CD14-positive monocyte (primary cell): ENCODE data around the gene ARHGEF11. TPM values are rescaled to one million over a fixed set of nuclear protein-coding genes. Genes with fewer than 3 reads are reported as not detected.

Source experiments
- DNase-seq, 3 donors: peaks; one replicate each; pipeline ENCODE4 v3.0.0-alpha.2; 2011 to 2022
- H2AFZ ChIP-seq: 2 replicates; pipeline ENCODE4 v1.6.0; 2012; ENCODE audit warnings: mild to moderate bottlenecking, low read depth, low read length, inconsistent platforms; ENCODE audit not compliant: insufficient read depth, poor library complexity, severe bottlenecking
- H3K27ac ChIP-seq, 2 donors: 1 replicate in 1 of 2; 2 replicates in 1 of 2; pipeline ENCODE4 v1.5.1; 2012 to 2013; ENCODE audit warnings: low read length in 2 of 2, control low read depth in 1 of 2, inconsistent platforms in 1 of 2, low read depth in 1 of 2, mild to moderate bottlenecking in 1 of 2
- H3K27me3 ChIP-seq, 2 donors: one replicate each; pipeline versions ENCODE4 v1.6.0 to v1.6.1; 2011 to 2013; ENCODE audit warnings: low read length in 2 of 2; ENCODE audit not compliant: control insufficient read depth in 2 of 2, insufficient read depth in 2 of 2
- H3K36me3 ChIP-seq, 2 donors: replicated peaks in 1 of 2; 1 replicate in 1 of 2; 2 replicates in 1 of 2; pipeline versions ENCODE4 v1.5.1 to v1.6.1; 2012 to 2013; ENCODE audit warnings: low read length in 2 of 2, control low read depth in 1 of 2, inconsistent platforms in 1 of 2, mild to moderate bottlenecking in 1 of 2; ENCODE audit not compliant: insufficient read depth in 2 of 2, control insufficient read depth in 1 of 2
- H3K4me1 ChIP-seq, 2 donors: 1 replicate in 1 of 2; 2 replicates in 1 of 2; pipeline versions ENCODE4 v1.5.1 to v1.6.1; 2012 to 2013; ENCODE audit warnings: low read length in 2 of 2, control low read depth in 1 of 2, inconsistent platforms in 1 of 2, mild to moderate bottlenecking in 1 of 2, moderate library complexity in 1 of 2; ENCODE audit not compliant: insufficient read depth in 2 of 2, control insufficient read depth in 1 of 2
- H3K4me2 ChIP-seq: replicated peaks from 2 replicates; pipeline ENCODE3; 2012; ENCODE audit warnings: low read length, moderate library complexity, mild to moderate bottlenecking; ENCODE audit not compliant: poor library complexity, severe bottlenecking; ENCODE audit errors: extremely low read depth
- H3K4me3 ChIP-seq, 3 experiments: fragments of 200-600 bp in 1 of 3; sonication (generic) in 1 of 3; replicated peaks in 1 of 3; 1 replicate in 2 of 3; 2 replicates in 1 of 3; pipeline ENCODE4 v1.5.1; 2011 to 2013; ENCODE audit warnings: low read length in 3 of 3, mild to moderate bottlenecking in 3 of 3, control low read depth in 2 of 3, low read depth in 2 of 3, inconsistent platforms in 1 of 3, moderate library complexity in 1 of 3
- H3K79me2 ChIP-seq: 2 replicates; pipeline ENCODE4 v1.6.0; 2012; ENCODE audit warnings: mild to moderate bottlenecking, control low read depth, inconsistent platforms, low read length, moderate library complexity; ENCODE audit not compliant: insufficient read depth
- H3K9ac ChIP-seq: 2 replicates; pipeline ENCODE4 v1.6.0; 2017; ENCODE audit warnings: low read length, mild to moderate bottlenecking; ENCODE audit not compliant: insufficient read depth, poor library complexity, severe bottlenecking
- H3K9me3 ChIP-seq, 2 donors: replicated peaks in 1 of 2; 1 replicate in 1 of 2; 2 replicates in 1 of 2; pipeline versions ENCODE4 v1.5.1 to v1.6.1; 2012 to 2013; ENCODE audit warnings: low read length in 2 of 2, control low read depth in 1 of 2; ENCODE audit not compliant: control insufficient read depth in 1 of 2, insufficient read depth in 1 of 2
- H4K20me1 ChIP-seq: 2 replicates; pipeline ENCODE4 v1.6.0; 2012; ENCODE audit warnings: mild to moderate bottlenecking, low read length, control low read depth, moderate library complexity; ENCODE audit not compliant: insufficient read depth
- H3K27ac Mint-ChIP-seq, 7 donors: one replicate each; pipeline ENCODE4 v1.8.0; 2020; ENCODE audit warnings: mild to moderate bottlenecking in 7 of 7, mixed read lengths in 7 of 7, moderate library complexity in 6 of 7, inconsistent platforms in 2 of 7
- H3K27me3 Mint-ChIP-seq, 3 donors: one replicate each; pipeline ENCODE4 v1.8.0; 2021 to 2022; ENCODE audit warnings: low read depth in 3 of 3, mild to moderate bottlenecking in 3 of 3, mixed read lengths in 3 of 3, moderate library complexity in 3 of 3, inconsistent platforms in 1 of 3
- H3K36me3 Mint-ChIP-seq, 2 donors: one replicate each; pipeline ENCODE4 v1.8.0; 2020; ENCODE audit warnings: mixed read lengths in 2 of 2, inconsistent platforms in 1 of 2, mild to moderate bottlenecking in 1 of 2
- H3K4me1 Mint-ChIP-seq: one replicate; pipeline ENCODE4 v1.8.0; 2020; ENCODE audit warnings: mild to moderate bottlenecking, mixed read lengths
- H3K4me3 Mint-ChIP-seq, 2 donors: one replicate each; pipeline ENCODE4 v1.8.0; 2020; ENCODE audit warnings: mild to moderate bottlenecking in 2 of 2, mixed read lengths in 2 of 2, moderate library complexity in 1 of 2
- H3K9me3 Mint-ChIP-seq, 7 donors: one replicate each; pipeline ENCODE4 v1.8.0; 2020 to 2022; ENCODE audit warnings: mixed read lengths in 7 of 7, mild to moderate bottlenecking in 6 of 7, moderate library complexity in 6 of 7, inconsistent platforms in 2 of 7
- WGBS: methylation state at CpG from one replicate; pipeline ENCODE4 v1.1.5; 2013; ENCODE audit warnings: missing lambda C conversion rate; ENCODE audit not compliant: insufficient coverage; 5-methylcytosine and 5-hydroxymethylcytosine counted together
- intact Hi-C, 2 donors: fragments of 100-400 bp; cut with micrococcal nuclease; formaldehyde crosslinking; loops; one replicate each; pipeline versions ENCODE4 v1.15.0 to v1.15.1; 2023
- polyA plus RNA-seq, 3 donors: library from polyadenylated mRNA; depleted of rRNA in 1 of 3; unstranded in 2 of 3; stranded (reverse) in 1 of 3; fragments of 300-500 nt in 2 of 3; fragments of >200 nt in 1 of 3; fragmentation: Illumina TruSeq in 2 of 3; gene quantifications; 1 replicate in 2 of 3; 2 replicates in 1 of 3; pipeline ENCODE4 v1.2.3, GENCODE V29; 2012 to 2021
- TF ChIP-seq, protein P1 (sequence below): fragments of 200-600 bp; IDR thresholded peaks from one replicate; pipeline ENCODE4 v1.8.0; 2022; ENCODE audit warnings: antibody characterized with exemption, mild to moderate bottlenecking

ARHGEF11 gene
- polyA plus RNA-seq, 3 donors, result 17.0 to 78.5 (median 17.7) TPM

DNA sequence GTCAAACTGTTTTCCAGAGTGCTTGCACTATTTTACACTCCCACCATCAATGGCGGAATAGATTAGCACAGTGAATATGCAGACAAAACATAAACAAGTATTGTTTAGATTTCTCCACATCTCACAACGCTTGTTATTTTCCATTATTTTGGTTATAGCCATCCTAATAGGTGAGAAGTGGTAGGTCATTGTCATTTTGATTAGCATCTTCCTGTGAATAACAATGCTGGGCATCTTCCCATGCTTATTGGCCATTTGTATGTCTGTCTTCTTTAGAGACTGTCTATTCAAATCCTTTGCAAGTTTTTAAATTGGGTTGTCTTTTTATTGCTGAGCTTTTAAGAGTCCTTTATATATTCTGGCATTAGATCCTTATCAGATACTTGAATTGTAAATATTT is 70.5 kb downstream of the ARHGEF11 start:
- H3K27me3 Mint-ChIP-seq, result peaks cover 0 to 2% (median 0%) of the 10 kb centered on the region in 3 donors
- no CpG with 5 or more reads among the region's 2 CpGs for WGBS
- TF ChIP-seq, protein P1, sequence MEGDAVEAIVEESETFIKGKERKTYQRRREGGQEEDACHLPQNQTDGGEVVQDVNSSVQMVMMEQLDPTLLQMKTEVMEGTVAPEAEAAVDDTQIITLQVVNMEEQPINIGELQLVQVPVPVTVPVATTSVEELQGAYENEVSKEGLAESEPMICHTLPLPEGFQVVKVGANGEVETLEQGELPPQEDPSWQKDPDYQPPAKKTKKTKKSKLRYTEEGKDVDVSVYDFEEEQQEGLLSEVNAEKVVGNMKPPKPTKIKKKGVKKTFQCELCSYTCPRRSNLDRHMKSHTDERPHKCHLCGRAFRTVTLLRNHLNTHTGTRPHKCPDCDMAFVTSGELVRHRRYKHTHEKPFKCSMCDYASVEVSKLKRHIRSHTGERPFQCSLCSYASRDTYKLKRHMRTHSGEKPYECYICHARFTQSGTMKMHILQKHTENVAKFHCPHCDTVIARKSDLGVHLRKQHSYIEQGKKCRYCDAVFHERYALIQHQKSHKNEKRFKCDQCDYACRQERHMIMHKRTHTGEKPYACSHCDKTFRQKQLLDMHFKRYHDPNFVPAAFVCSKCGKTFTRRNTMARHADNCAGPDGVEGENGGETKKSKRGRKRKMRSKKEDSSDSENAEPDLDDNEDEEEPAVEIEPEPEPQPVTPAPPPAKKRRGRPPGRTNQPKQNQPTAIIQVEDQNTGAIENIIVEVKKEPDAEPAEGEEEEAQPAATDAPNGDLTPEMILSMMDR, result no peak

DNA sequence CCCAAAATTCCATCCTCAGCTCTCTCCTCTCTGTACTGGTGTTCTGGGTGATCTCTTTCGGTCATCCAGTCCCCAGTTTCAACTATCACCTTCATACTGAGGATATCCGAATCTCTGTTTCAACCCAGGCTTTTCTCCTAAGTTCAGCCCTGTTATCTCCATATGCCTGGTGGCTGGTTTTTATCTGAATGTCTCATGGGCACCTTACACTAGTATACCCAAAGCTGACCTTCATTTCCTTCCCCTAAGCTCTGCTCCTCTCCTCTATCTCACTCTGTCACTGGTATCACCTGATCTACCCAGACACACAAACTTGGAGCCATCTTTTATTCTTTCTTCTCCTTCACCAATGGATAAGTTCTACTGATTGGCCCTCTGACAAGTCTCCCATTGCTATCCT is 72.1 kb downstream of the ARHGEF11 start:
- no peaks in the 10 kb centered on the region for H3K79me2 ChIP-seq
- H3K27me3 Mint-ChIP-seq, result peaks cover 0 to 2% (median 0%) of the 10 kb centered on the region in 3 donors
- no peak overlapping the region for H3K4me3 Mint-ChIP-seq
- peaks cover 85 to 100% of the 10 kb centered on the region in 2 donors for H3K36me3 ChIP-seq
- H3K27ac Mint-ChIP-seq, result peak overlapping the region in 1 of 7 donors; percentile 8
- DNase-seq, result no peak
- peaks cover 2% of the 10 kb centered on the region for H3K4me1 Mint-ChIP-seq
- no peaks in the 10 kb centered on the region for H3K27me3 ChIP-seq
- WGBS, result 100% methylated on average over 1 of the region's 2 CpGs
- no peaks in the 10 kb centered on the region for H3K9me3 ChIP-seq
- H3K4me1 ChIP-seq, result no peaks in the 10 kb centered on the region
- H2AFZ ChIP-seq, result no peak overlapping the region
- no peak overlapping the region for H3K4me3 ChIP-seq
- TF ChIP-seq, protein P1, result no peak
- intact Hi-C loops, result no loop called here
- H3K36me3 Mint-ChIP-seq, result peaks cover 89 to 91% of the 10 kb centered on the region in 2 donors
- no peak overlapping the region for H3K27ac ChIP-seq
- no peaks in the 10 kb centered on the region for H3K9me3 Mint-ChIP-seq
- H3K9ac ChIP-seq, result no peak overlapping the region
- no peak overlapping the region for H3K4me2 ChIP-seq
- H4K20me1 ChIP-seq, result no peaks in the 10 kb centered on the region

More for the DNA sequence above, 70.5 kb downstream of the ARHGEF11 start:
- Histone ChIP-seq H3K9ac (no peak overlapping the region), H4K20me1 (no peaks in the 10 kb centered on the region), H3K9me3 (no peaks in the 10 kb centered on the region), H3K27me3 (no peaks in the 10 kb centered on the region), H2AFZ (no peak overlapping the region), H3K36me3 (peaks cover 81 to 100% of the 10 kb centered on the region in 2 donors), H3K27ac (no peak overlapping the region), H3K4me2 (no peak overlapping the region), H3K4me3 (no peak overlapping the region), H3K79me2 (no peaks in the 10 kb centered on the region), H3K4me1 (no peaks in the 10 kb centered on the region)
- H3K4me3 Mint-ChIP-seq, result no peak overlapping the region
- peaks cover 2% of the 10 kb centered on the region for H3K4me1 Mint-ChIP-seq
- H3K36me3 Mint-ChIP-seq, result peaks cover 87 to 90% of the 10 kb centered on the region in 2 donors
- H3K27ac Mint-ChIP-seq, result no peak overlapping the region
- DNase-seq, result no peak
- intact Hi-C loops, result no loop called here
- no peaks in the 10 kb centered on the region for H3K9me3 Mint-ChIP-seq
